Endothelial cell of umbilical vein (primary cell): ENCODE results near the gene GGPS1. TPM values are rescaled to one million over a fixed set of nuclear protein-coding genes. Genes with fewer than 3 reads are reported as not detected.
A peak's percentile ranks its signal among the peaks of the same experiment; 100 is the strongest.

ENCODE experiments used
- BruUV-seq: library from RNA; stranded (reverse); fragments of 400-500 nt; replicated peaks from 2 replicates; lab custom pipeline; 2021; lab: Mats Ljungman, UMichigan
- CTCF ChIA-PET: fragments of 300-600, 350-600 bp; sonication (Branson Sonifier 250); formaldehyde crosslinking; loops from one replicate; lab custom pipeline; 2021; ENCODE audit warnings: antibody characterized with exemption, inconsistent platforms; lab: Charles Lee
- POLR2A ChIA-PET: fragments of 300-600, 350-600 bp; sonication (Branson Sonifier 250); formaldehyde crosslinking; loops from one replicate; lab custom pipeline; 2021; ENCODE audit warnings: antibody characterized with exemption, inconsistent platforms; lab: Charles Lee
- DNase-seq: peaks from one replicate; pipeline ENCODE4 v3.0.0-alpha.2; 2011; ENCODE audit warnings: low read depth, low spot score
- FAIRE-seq: peaks from 2 replicates; lab custom pipeline; 2011; peaks lifted over from hg19 to GRCh38; lab: Jason Lieb, UNC
- H2AFZ ChIP-seq: 2 replicates; pipeline ENCODE4 v1.6.0; 2012; ENCODE audit warnings: low read depth, low read length, control low read depth, inconsistent platforms
- H3K27ac ChIP-seq: 2 replicates; pipeline ENCODE4 v1.5.1; 2011; ENCODE audit warnings: low read depth, mild to moderate bottlenecking, control low read depth, low read length, moderate library complexity; ENCODE audit not compliant: insufficient read depth
- H3K27me3 ChIP-seq, 2 experiments: 2 replicates each; pipeline versions ENCODE4 v1.6.0 to v1.6.1; 2011; ENCODE audit warnings: low read length in 2 of 2, mixed read lengths in 1 of 2; ENCODE audit not compliant: control insufficient read depth in 2 of 2, insufficient read depth in 2 of 2
- H3K36me3 ChIP-seq, 2 experiments: 2 replicates in 1 of 2; 3 replicates in 1 of 2; pipeline ENCODE4 v1.5.1; 2011; ENCODE audit warnings: low read length in 2 of 2, mild to moderate bottlenecking in 1 of 2, moderate library complexity in 1 of 2; ENCODE audit not compliant: control insufficient read depth in 2 of 2, insufficient read depth in 2 of 2; ENCODE audit errors: extremely low read depth in 1 of 2
- H3K4me1 ChIP-seq: 3 replicates; pipeline ENCODE4 v1.5.1; 2011; ENCODE audit warnings: mild to moderate bottlenecking, low read length; ENCODE audit not compliant: control insufficient read depth, insufficient read depth; ENCODE audit errors: extremely low read depth
- H3K4me2 ChIP-seq: 2 replicates; pipeline ENCODE4 v1.6.1; 2011; ENCODE audit warnings: low read length, control low read depth, mixed read lengths; ENCODE audit not compliant: insufficient read depth
- H3K4me3 ChIP-seq, 3 experiments: fragments of 200-600 bp in 1 of 3; sonication (generic), shearing (Covaris generic) in 1 of 3; replicated peaks in 1 of 3; 2 replicates each; pipeline ENCODE4 v1.5.1; 2011 to 2016; ENCODE audit warnings: control low read depth in 3 of 3, low read length in 3 of 3, mild to moderate bottlenecking in 2 of 3, inconsistent platforms in 1 of 3, low read depth in 1 of 3, moderate library complexity in 1 of 3; ENCODE audit not compliant: insufficient read depth in 1 of 3
- H3K79me2 ChIP-seq: 2 replicates; pipeline ENCODE4 v1.6.0; 2012; ENCODE audit warnings: low read length, inconsistent platforms; ENCODE audit not compliant: control insufficient read depth, insufficient read depth
- H3K9ac ChIP-seq: replicated peaks from 2 replicates; pipeline ENCODE3; 2011; ENCODE audit warnings: low read length, control low read depth; ENCODE audit not compliant: insufficient read depth; ENCODE audit errors: extremely low read depth
- H3K9me1 ChIP-seq: replicated peaks from 3 replicates; pipeline ENCODE4 v1.6.0; 2011; ENCODE audit warnings: mild to moderate bottlenecking, low read length; ENCODE audit not compliant: control insufficient read depth, insufficient read depth; ENCODE audit errors: extremely low read depth
- H3K9me3 ChIP-seq: replicated peaks from 2 replicates; pipeline ENCODE4 v1.5.1; 2012; ENCODE audit warnings: low read length, inconsistent platforms; ENCODE audit not compliant: control insufficient read depth, insufficient read depth
- H4K20me1 ChIP-seq: replicated peaks from 2 replicates; pipeline ENCODE3; 2011; ENCODE audit warnings: mild to moderate bottlenecking, low read length; ENCODE audit not compliant: control insufficient read depth, insufficient read depth; ENCODE audit errors: extremely low read depth
- EZH2 ChIP-seq: IDR thresholded peaks from 2 replicates; pipeline ENCODE4 v1.6.1; 2012; ENCODE audit warnings: borderline replicate concordance, low read depth, mild to moderate bottlenecking, moderate library complexity, low read length, inconsistent platforms; ENCODE audit not compliant: severe bottlenecking
- FOS ChIP-seq: IDR thresholded peaks from 2 replicates; pipeline ENCODE4 v1.6.1; 2011; ENCODE audit warnings: mild to moderate bottlenecking, low read length, moderate library complexity, borderline replicate concordance; ENCODE audit not compliant: insufficient read depth
- GATA2 ChIP-seq: IDR thresholded peaks from 2 replicates; pipeline ENCODE4 v1.7.0; 2011; ENCODE audit warnings: low read depth, mild to moderate bottlenecking, moderate library complexity, mixed read lengths, low read length; ENCODE audit not compliant: insufficient read length, insufficient read depth
- JUN ChIP-seq: IDR thresholded peaks from 2 replicates; pipeline ENCODE4 v1.6.1; 2011; ENCODE audit warnings: borderline replicate concordance, low read depth; ENCODE audit not compliant: insufficient read length, insufficient read depth
- MAX ChIP-seq: IDR thresholded peaks from 2 replicates; pipeline ENCODE4 v1.6.1; 2011; ENCODE audit not compliant: insufficient read depth, insufficient read length
- MYC ChIP-seq: IDR thresholded peaks from one replicate; pipeline ENCODE4 v1.6.1; 2011; ENCODE audit warnings: mild to moderate bottlenecking, low read depth, low read length
- POLR2A ChIP-seq: IDR thresholded peaks from 2 replicates; pipeline ENCODE4 v1.6.1; 2012; ENCODE audit warnings: low read depth, mild to moderate bottlenecking, control low read depth, low read length
- POLR2AphosphoS5 ChIP-seq: IDR thresholded peaks from 2 replicates; pipeline ENCODE4 v1.6.1; 2012; ENCODE audit warnings: low read depth, mild to moderate bottlenecking, control low read depth, low read length, moderate library complexity; ENCODE audit not compliant: insufficient read depth
- dilution Hi-C: fragments of 300-500 bp; cut with MboI; formaldehyde crosslinking; loops from one replicate; pipeline ENCODE4 v1.15.0; 2019; ENCODE audit warnings: low sequenced_read_pairs; ENCODE audit not compliant: extremely low pct_ligation_motif_present
- intact Hi-C: fragments of 100-400 bp; cut with micrococcal nuclease; formaldehyde crosslinking; loops from one replicate; pipeline ENCODE4 v1.10.0; 2022
- polyA plus RNA-seq, 4 experiments: library from polyadenylated mRNA; depleted of rRNA in 3 of 4; stranded (reverse) in 3 of 4; unstranded in 1 of 4; fragments of >200 nt; gene quantifications; 2 replicates each; pipeline versions ENCODE4 v1.2.1 to v1.2.3, GENCODE V29; 2011 to 2012; ENCODE audit warnings: missing spikeins in 1 of 4
- total RNA-seq: library from RNA; stranded (reverse); gene quantifications from 2 replicates; pipeline ENCODE4 v1.2.3, GENCODE V29; 2021
- TF ChIP-seq, protein P1 (sequence below), 2 donors: IDR thresholded peaks; 1 replicate in 1 of 2; 2 replicates in 1 of 2; pipeline ENCODE4 v1.5.1; 2011; ENCODE audit warnings: low read length in 2 of 2, mild to moderate bottlenecking in 2 of 2, moderate library complexity in 2 of 2, control low read depth in 1 of 2, inconsistent platforms in 1 of 2, low read depth in 1 of 2; ENCODE audit not compliant: insufficient read depth in 1 of 2; ENCODE audit errors: extremely low read depth in 1 of 2

GGPS1 gene
- total and polyA plus RNA-seq, 2 donors (not counting 3 experiments of a cell fraction or from before 2014, with no cell fraction given) = 10.7 to 29.5 TPM

DNA sequence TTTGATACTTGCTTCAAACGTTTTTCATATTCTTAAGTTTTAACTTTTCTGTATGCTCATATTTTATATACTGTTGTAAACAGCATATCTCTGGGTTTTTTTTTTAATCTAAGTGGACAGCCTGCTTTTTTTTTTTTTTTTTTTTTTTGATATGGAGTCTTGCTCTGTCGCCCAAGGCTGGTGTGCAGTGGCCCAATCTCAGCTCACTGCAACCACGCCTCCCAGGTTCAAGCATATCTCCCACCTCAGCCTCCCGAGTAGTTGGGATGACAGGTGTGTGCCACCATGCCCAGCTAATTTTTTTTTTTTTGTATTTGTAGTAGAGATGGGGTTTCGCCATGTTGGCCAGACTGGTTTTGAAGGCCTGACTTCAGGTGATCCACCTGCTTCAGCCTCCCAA lies 40.1 kb downstream of the GGPS1 start:
- TF ChIP-seq MYC (no peak), POLR2AphosphoS5 (no peak), POLR2A (no peak), EZH2 (no peak), FOS (no peak), GATA2 (no peak), MAX (no peak), JUN (no peak)
- TF ChIP-seq, protein P1, sequence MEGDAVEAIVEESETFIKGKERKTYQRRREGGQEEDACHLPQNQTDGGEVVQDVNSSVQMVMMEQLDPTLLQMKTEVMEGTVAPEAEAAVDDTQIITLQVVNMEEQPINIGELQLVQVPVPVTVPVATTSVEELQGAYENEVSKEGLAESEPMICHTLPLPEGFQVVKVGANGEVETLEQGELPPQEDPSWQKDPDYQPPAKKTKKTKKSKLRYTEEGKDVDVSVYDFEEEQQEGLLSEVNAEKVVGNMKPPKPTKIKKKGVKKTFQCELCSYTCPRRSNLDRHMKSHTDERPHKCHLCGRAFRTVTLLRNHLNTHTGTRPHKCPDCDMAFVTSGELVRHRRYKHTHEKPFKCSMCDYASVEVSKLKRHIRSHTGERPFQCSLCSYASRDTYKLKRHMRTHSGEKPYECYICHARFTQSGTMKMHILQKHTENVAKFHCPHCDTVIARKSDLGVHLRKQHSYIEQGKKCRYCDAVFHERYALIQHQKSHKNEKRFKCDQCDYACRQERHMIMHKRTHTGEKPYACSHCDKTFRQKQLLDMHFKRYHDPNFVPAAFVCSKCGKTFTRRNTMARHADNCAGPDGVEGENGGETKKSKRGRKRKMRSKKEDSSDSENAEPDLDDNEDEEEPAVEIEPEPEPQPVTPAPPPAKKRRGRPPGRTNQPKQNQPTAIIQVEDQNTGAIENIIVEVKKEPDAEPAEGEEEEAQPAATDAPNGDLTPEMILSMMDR (IDR thresholded peaks at IDR 0.05; ENCODE audit: extremely low read depth in 1 of 2, insufficient read depth in 1 of 2, low read depth in 1 of 2, low read length in 2 of 2) = no peak
- H4K20me1 ChIP-seq = no peaks in the 10 kb centered on the region
- no peaks in the 10 kb centered on the region for H3K9me1 ChIP-seq
- H3K9ac ChIP-seq = no peak overlapping the region
- no peak overlapping the region for H3K27ac ChIP-seq
- no peak overlapping the region for H2AFZ ChIP-seq
- intact Hi-C loops = no loop called here
- H3K79me2 ChIP-seq = peaks cover 27% of the 10 kb centered on the region
- no peaks in the 10 kb centered on the region for H3K36me3 ChIP-seq
- ChIA-PET POLR2A (no interaction called here), CTCF (interaction anchor here (1.3 kb wide), 1 partner anchor 47 kb away, joined by 13 read pairs; no protein-coding TSS in a partner anchor)
- no peaks in the 10 kb centered on the region for H3K9me3 ChIP-seq
- no peak for DNase-seq
- H3K27me3 ChIP-seq = no peaks in the 10 kb centered on the region
- BruUV-seq = no TSS peak
- peaks cover 2% of the 10 kb centered on the region for H3K4me1 ChIP-seq
- H3K4me2 ChIP-seq = peak overlapping the region; percentile 72
- no peak overlapping the region for H3K4me3 ChIP-seq
- FAIRE-seq = no peak
- dilution Hi-C loops = no loop called here
